DND-41 (cell line): ENCODE results near the gene FOCAD.
"Not testable (repeated sequence)": the region's sequence is repeated elsewhere in the genome, so short reads cannot be mapped to it uniquely, and the experiment has no call there.

Experiments
- ATAC-seq: fragments of 200-7000 bp; cut with Tn5 transposase; 3 replicates; pipeline ENCODE4 v1.9.1; 2021; ENCODE audit warnings: low read depth; ENCODE audit not compliant: insufficient read depth
- DNase-seq: peaks from one replicate; pipeline ENCODE4 v3.0.0-alpha.2; 2020
- H2AFZ ChIP-seq: 2 replicates; pipeline ENCODE4 v1.6.0; 2012; ENCODE audit warnings: low read depth, low read length
- H3K27ac ChIP-seq: 2 replicates; pipeline ENCODE4 v1.5.1; 2012; ENCODE audit warnings: low read length, inconsistent platforms
- H3K27me3 ChIP-seq: fragments of 200-600 bp; sonication (generic); 2 replicates; pipeline ENCODE4 v1.6.0; 2012; ENCODE audit warnings: low read length, mild to moderate bottlenecking, inconsistent platforms; ENCODE audit not compliant: insufficient read depth, poor library complexity
- H3K36me3 ChIP-seq: 2 replicates; pipeline ENCODE4 v1.5.1; 2012; ENCODE audit warnings: low read length, inconsistent platforms; ENCODE audit not compliant: insufficient read depth
- H3K4me1 ChIP-seq: 2 replicates; pipeline ENCODE4 v1.5.1; 2012; ENCODE audit warnings: mild to moderate bottlenecking, low read length; ENCODE audit not compliant: insufficient read depth
- H3K4me2 ChIP-seq: 2 replicates; pipeline ENCODE4 v1.6.0; 2012; ENCODE audit warnings: mild to moderate bottlenecking, moderate library complexity, low read length, inconsistent platforms; ENCODE audit not compliant: insufficient read depth
- H3K4me3 ChIP-seq, 2 experiments: fragments of 200-600 bp in 1 of 2; shearing (Covaris generic) in 1 of 2; 2 replicates each; pipeline ENCODE4 v1.5.1; 2012 to 2016; ENCODE audit warnings: inconsistent platforms in 2 of 2, low read length in 2 of 2, mild to moderate bottlenecking in 2 of 2, low read depth in 1 of 2, moderate library complexity in 1 of 2
- H3K79me2 ChIP-seq: 2 replicates; pipeline ENCODE4 v1.6.0; 2012; ENCODE audit warnings: low read length, inconsistent platforms; ENCODE audit not compliant: insufficient read depth
- H3K9ac ChIP-seq: 2 replicates; pipeline ENCODE4 v1.6.0; 2012; ENCODE audit warnings: low read depth, mild to moderate bottlenecking, inconsistent platforms, low read length, moderate library complexity
- H3K9me3 ChIP-seq: 2 replicates; pipeline ENCODE4 v1.5.1; 2012; ENCODE audit warnings: low read length, moderate library complexity, mild to moderate bottlenecking, inconsistent platforms; ENCODE audit not compliant: insufficient read depth, severe bottlenecking
- H4K20me1 ChIP-seq: 2 replicates; pipeline ENCODE4 v1.6.0; 2012; ENCODE audit warnings: low read length; ENCODE audit not compliant: insufficient read depth
- EZH2 ChIP-seq: IDR thresholded peaks from 3 replicates; pipeline ENCODE4 v1.6.1; 2012; ENCODE audit warnings: borderline replicate concordance, low read depth, mild to moderate bottlenecking, moderate library complexity, low read length, inconsistent platforms; ENCODE audit not compliant: severe bottlenecking
- TF ChIP-seq, protein P1 (sequence below): IDR thresholded peaks from 2 replicates; pipeline ENCODE4 v1.5.1; 2012; ENCODE audit warnings: borderline replicate concordance, low read length, moderate library complexity, mild to moderate bottlenecking; ENCODE audit not compliant: poor library complexity, severe bottlenecking; ENCODE audit errors: extremely low read depth

The FOCAD gene

GRCh38 chr9:20671635-20672034 is 12.4 kb upstream of the FOCAD start:
- Histone ChIP-seq H3K4me1 (no peaks in the 10 kb centered on the region), H3K9ac (no peak overlapping the region), H3K27me3 (no peaks in the 10 kb centered on the region), H3K36me3 (no peaks in the 10 kb centered on the region), H3K4me2 (no peak overlapping the region), H3K79me2 (peaks cover 21% of the 10 kb centered on the region), H3K4me3 (no peak overlapping the region), H3K27ac (no peak overlapping the region), H3K9me3 (no peaks in the 10 kb centered on the region), H4K20me1 (0 out of 2 replicates have a peak, but pooled peaks cover 3% of the 10 kb centered on the region), H2AFZ (no peak overlapping the region)
- TF ChIP-seq, protein P1, sequence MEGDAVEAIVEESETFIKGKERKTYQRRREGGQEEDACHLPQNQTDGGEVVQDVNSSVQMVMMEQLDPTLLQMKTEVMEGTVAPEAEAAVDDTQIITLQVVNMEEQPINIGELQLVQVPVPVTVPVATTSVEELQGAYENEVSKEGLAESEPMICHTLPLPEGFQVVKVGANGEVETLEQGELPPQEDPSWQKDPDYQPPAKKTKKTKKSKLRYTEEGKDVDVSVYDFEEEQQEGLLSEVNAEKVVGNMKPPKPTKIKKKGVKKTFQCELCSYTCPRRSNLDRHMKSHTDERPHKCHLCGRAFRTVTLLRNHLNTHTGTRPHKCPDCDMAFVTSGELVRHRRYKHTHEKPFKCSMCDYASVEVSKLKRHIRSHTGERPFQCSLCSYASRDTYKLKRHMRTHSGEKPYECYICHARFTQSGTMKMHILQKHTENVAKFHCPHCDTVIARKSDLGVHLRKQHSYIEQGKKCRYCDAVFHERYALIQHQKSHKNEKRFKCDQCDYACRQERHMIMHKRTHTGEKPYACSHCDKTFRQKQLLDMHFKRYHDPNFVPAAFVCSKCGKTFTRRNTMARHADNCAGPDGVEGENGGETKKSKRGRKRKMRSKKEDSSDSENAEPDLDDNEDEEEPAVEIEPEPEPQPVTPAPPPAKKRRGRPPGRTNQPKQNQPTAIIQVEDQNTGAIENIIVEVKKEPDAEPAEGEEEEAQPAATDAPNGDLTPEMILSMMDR: no peak
- TF ChIP-seq EZH2: no peak
- ATAC-seq: no peak
- no peak for DNase-seq

GRCh38 chr9:20673537-20673936 is 10.5 kb upstream of the FOCAD start:
- H4K20me1 ChIP-seq, H2AFZ ChIP-seq, ATAC-seq, H3K36me3 ChIP-seq, H3K4me3 ChIP-seq, H3K9ac ChIP-seq, H3K27me3 ChIP-seq, H3K4me2 ChIP-seq, H3K9me3 ChIP-seq, H3K27ac ChIP-seq, DNase-seq, H3K4me1 ChIP-seq: not testable (repeated sequence)
- H3K79me2 ChIP-seq: peaks cover 14% of the 10 kb centered on the region; the same call in 1 of the 2 replicates

GRCh38 chr9:20681467-20681866 is 2.6 kb upstream of the FOCAD start:
- Histone ChIP-seq H2AFZ (no peak overlapping the region), H3K4me3 (no peak overlapping the region), H3K27ac (no peak overlapping the region), H3K9ac (no peak overlapping the region), H3K4me2 (no peak overlapping the region), H3K4me1 (peaks cover 27% of the 10 kb centered on the region), H3K9me3 (no peaks in the 10 kb centered on the region), H3K27me3 (no peaks in the 10 kb centered on the region), H4K20me1 (peaks cover 5% of the 10 kb centered on the region), H3K36me3 (no peaks in the 10 kb centered on the region), H3K79me2 (peaks cover 17% of the 10 kb centered on the region)
- DNase-seq (no peak), ATAC-seq (no peak)
- TF ChIP-seq, protein P1: no peak
- no peak for TF ChIP-seq EZH2

- Histone ChIP-seq H4K20me1 (peaks cover 2% of the 10 kb centered on the region), H3K4me1 (peaks cover 27% of the 10 kb centered on the region), H3K27ac (peak overlapping the region; percentile 64), H3K79me2 (peaks cover 23% of the 10 kb centered on the region), H2AFZ (peak overlapping the region; percentile 63), H3K36me3 (no peaks in the 10 kb centered on the region), H3K4me3 (peak overlapping the region; percentile 39 to 84), H3K9ac (peak overlapping the region; percentile 72), H3K9me3 (no peaks in the 10 kb centered on the region), H3K4me2 (peak overlapping the region; percentile 83), H3K27me3 (no peaks in the 10 kb centered on the region)
- ATAC-seq (peak; percentile 4; the same call in 2 of the 3 replicates), DNase-seq (peak; percentile 16)
- no peak for TF ChIP-seq EZH2
- TF ChIP-seq, protein P1: no peak
These were observed 566 bp upstream of the FOCAD start for GRCh38 chr9:20683351-20684034.
